OCI-LY1 (cell line): ENCODE results near the gene RAX2.

Experiments used
- H2AFZ ChIP-seq: fragments of 200-600 bp; sonication (generic), shearing (Covaris generic); 2 replicates; pipeline ENCODE4 v1.6.0; 2014; ENCODE audit warnings: antibody characterized with exemption, mild to moderate bottlenecking, low read length
- H3F3A ChIP-seq: fragments of 200-600 bp; sonication (generic), shearing (Covaris generic); 2 replicates; pipeline ENCODE4 v1.6.0; 2014; ENCODE audit warnings: mild to moderate bottlenecking, antibody characterized with exemption, low read length, moderate library complexity; ENCODE audit not compliant: insufficient read depth
- H3K27ac ChIP-seq: fragments of 200-600 bp; sonication (generic); 2 replicates; pipeline ENCODE4 v1.5.1; 2014; ENCODE audit warnings: low read length, mixed run types, mild to moderate bottlenecking, low read depth; ENCODE audit not compliant: poor library complexity, severe bottlenecking
- H3K27me3 ChIP-seq: fragments of 200-600 bp; sonication (generic); 2 replicates; pipeline ENCODE4 v1.6.0; 2014; ENCODE audit warnings: antibody characterized with exemption, mild to moderate bottlenecking, low read length, moderate library complexity; ENCODE audit not compliant: insufficient read depth
- H3K36me3 ChIP-seq: fragments of 200-600 bp; sonication (generic); 2 replicates; pipeline ENCODE4 v1.6.1; 2014; ENCODE audit warnings: mild to moderate bottlenecking, antibody characterized with exemption, low read length, moderate library complexity, mixed read lengths; ENCODE audit not compliant: insufficient read depth
- H3K4me1 ChIP-seq: fragments of 200-600 bp; sonication (generic); 2 replicates; pipeline ENCODE4 v1.5.1; 2014; ENCODE audit warnings: mild to moderate bottlenecking, low read length, moderate library complexity; ENCODE audit not compliant: insufficient read depth, severe bottlenecking
- H3K4me2 ChIP-seq: fragments of 200-600 bp; sonication (generic), shearing (Covaris generic); 2 replicates; pipeline ENCODE4 v1.6.1; 2014; ENCODE audit warnings: low read length
- H3K4me3 ChIP-seq: fragments of 200-600 bp; sonication (generic); 2 replicates; pipeline ENCODE4 v1.5.1; 2014; ENCODE audit warnings: low read length, low read depth, mild to moderate bottlenecking, mixed read lengths; ENCODE audit not compliant: poor library complexity, severe bottlenecking
- H3K79me2 ChIP-seq: fragments of 200-600 bp; shearing (Covaris generic); 2 replicates; pipeline ENCODE4 v1.6.1; 2016; ENCODE audit warnings: mixed run types, low read length, mixed read lengths; ENCODE audit not compliant: insufficient read depth
- H3K9ac ChIP-seq: fragments of 200-600 bp; sonication (generic), shearing (Covaris generic); 2 replicates; pipeline ENCODE4 v1.6.1; 2014; ENCODE audit warnings: mild to moderate bottlenecking, low read length, mixed read lengths
- H3K9me2 ChIP-seq: fragments of 200-600 bp; sonication (generic), shearing (Covaris generic); 2 replicates; pipeline ENCODE4 v1.6.1; 2014; ENCODE audit warnings: low read depth, mild to moderate bottlenecking, low read length, mixed read lengths
- H3K9me3 ChIP-seq: fragments of 200-600 bp; shearing (Covaris generic); 2 replicates; pipeline ENCODE4 v1.6.1; 2014; ENCODE audit warnings: low read length, mixed read lengths
- H4K20me1 ChIP-seq: fragments of 200-600 bp; sonication (generic), shearing (Covaris generic); 2 replicates; pipeline ENCODE4 v1.6.0; 2016; ENCODE audit warnings: mild to moderate bottlenecking, low read length; ENCODE audit not compliant: insufficient read depth
- CTCF ChIP-seq: fragments of 200-600 bp; sonication (generic), shearing (Covaris generic); IDR thresholded peaks from 2 replicates; pipeline ENCODE4 v1.5.1; 2017; ENCODE audit warnings: mild to moderate bottlenecking, antibody characterized with exemption, low read length, moderate library complexity, mixed read lengths
- EZH2 ChIP-seq: fragments of 200-600 bp; sonication (generic), shearing (Covaris generic); IDR thresholded peaks from 2 replicates; pipeline ENCODE4 v1.8.0; 2017; ENCODE audit warnings: borderline replicate concordance, mixed run types, mild to moderate bottlenecking, antibody characterized with exemption, low read length, moderate library complexity, mixed read lengths

Gene RAX2

GRCh38 chr19:3781603-3782002, 9.6 kb upstream of the RAX2 start:
- Histone ChIP-seq H2AFZ (no peak overlapping the region), H3K36me3 (no peaks in the 10 kb centered on the region; the same call in 1 of the 2 replicates), H3K9ac (no peak overlapping the region), H3K9me2 (no peaks in the 10 kb centered on the region), H3F3A (no peaks in the 10 kb centered on the region), H3K9me3 (peaks cover 13% of the 10 kb centered on the region), H3K4me2 (no peak overlapping the region), H3K79me2 (no peaks in the 10 kb centered on the region), H3K27ac (no peak overlapping the region), H3K4me1 (no peaks in the 10 kb centered on the region), H3K4me3 (no peak overlapping the region), H3K27me3 (peaks cover 8% of the 10 kb centered on the region; the same call in 1 of the 2 replicates), H4K20me1 (no peaks in the 10 kb centered on the region)
- no peak for TF ChIP-seq EZH2
- no peak for TF ChIP-seq CTCF

- Histone ChIP-seq H2AFZ (no peak overlapping the region), H3F3A (no peaks in the 10 kb centered on the region), H3K9ac (no peak overlapping the region), H3K27ac (no peak overlapping the region), H3K4me2 (no peak overlapping the region), H3K79me2 (no peaks in the 10 kb centered on the region), H3K36me3 (no peaks in the 10 kb centered on the region; the same call in 1 of the 2 replicates), H3K9me2 (no peaks in the 10 kb centered on the region), H3K4me3 (no peak overlapping the region), H3K4me1 (no peaks in the 10 kb centered on the region), H4K20me1 (no peaks in the 10 kb centered on the region), H3K27me3 (peaks cover 8% of the 10 kb centered on the region; the same call in 1 of the 2 replicates), H3K9me3 (peaks cover 13% of the 10 kb centered on the region)
- no peak for TF ChIP-seq EZH2
- TF ChIP-seq CTCF = no peak
Observed at GRCh38 chr19:3780786-3781304, 8.8 kb upstream of the RAX2 start.

GRCh38 chr19:3778899-3779723, 7.1 kb upstream of the RAX2 start:
- H3K27me3 ChIP-seq = peaks cover 6% of the 10 kb centered on the region; the same call in 1 of the 2 replicates
- no peaks in the 10 kb centered on the region for H3K79me2 ChIP-seq
- no peak for TF ChIP-seq CTCF
- TF ChIP-seq EZH2 = no peak
- H3K9me2 ChIP-seq = no peaks in the 10 kb centered on the region
- no peak overlapping the region for H2AFZ ChIP-seq
- H4K20me1 ChIP-seq = no peaks in the 10 kb centered on the region
- H3K9ac ChIP-seq = no peak overlapping the region
- H3K4me1 ChIP-seq = no peaks in the 10 kb centered on the region
- H3K27ac ChIP-seq = no peak overlapping the region
- no peak overlapping the region for H3K4me3 ChIP-seq
- no peak overlapping the region for H3K4me2 ChIP-seq
- H3K36me3 ChIP-seq = no peaks in the 10 kb centered on the region; the same call in 1 of the 2 replicates
- H3K9me3 ChIP-seq = peaks cover 13% of the 10 kb centered on the region
- no peaks in the 10 kb centered on the region for H3F3A ChIP-seq
